Loucy (cell line): ENCODE data around the gene BRAF.

Source experiments
- EZH2phosphoT487 ChIP-seq: fragments of 200-600 bp; IDR thresholded peaks from 2 replicates; pipeline ENCODE4 v1.6.1; 2018; ENCODE audit warnings: antibody characterized with exemption, mild to moderate bottlenecking, moderate library complexity, borderline replicate concordance
- TF ChIP-seq, protein P1 (sequence below): fragments of 200-600 bp; sonication (generic); conservative IDR thresholded peaks from 2 replicates; pipeline ENCODE4 v1.5.1; 2014; ENCODE audit warnings: mild to moderate bottlenecking, antibody characterized with exemption, low read length

DNA sequence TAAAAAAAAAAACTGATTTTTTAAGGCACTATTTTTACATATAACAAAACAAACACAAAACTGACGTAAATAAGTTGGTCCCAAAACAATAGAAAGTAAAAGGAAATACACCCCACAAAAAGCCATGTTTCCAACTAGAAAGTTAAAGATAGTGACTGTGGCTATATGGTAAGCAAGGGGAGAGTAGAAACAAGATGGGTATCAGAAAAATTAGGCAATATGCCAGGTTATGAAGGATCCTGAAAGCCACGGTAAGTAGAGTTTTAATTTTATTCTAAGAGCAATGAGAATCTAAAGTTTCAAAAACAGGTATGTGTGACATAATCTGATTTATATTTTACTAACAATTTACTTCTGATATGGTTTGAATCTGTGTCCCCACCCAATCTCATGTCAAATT is 61.5 kb downstream of the BRAF start:
- TF ChIP-seq, protein P1, sequence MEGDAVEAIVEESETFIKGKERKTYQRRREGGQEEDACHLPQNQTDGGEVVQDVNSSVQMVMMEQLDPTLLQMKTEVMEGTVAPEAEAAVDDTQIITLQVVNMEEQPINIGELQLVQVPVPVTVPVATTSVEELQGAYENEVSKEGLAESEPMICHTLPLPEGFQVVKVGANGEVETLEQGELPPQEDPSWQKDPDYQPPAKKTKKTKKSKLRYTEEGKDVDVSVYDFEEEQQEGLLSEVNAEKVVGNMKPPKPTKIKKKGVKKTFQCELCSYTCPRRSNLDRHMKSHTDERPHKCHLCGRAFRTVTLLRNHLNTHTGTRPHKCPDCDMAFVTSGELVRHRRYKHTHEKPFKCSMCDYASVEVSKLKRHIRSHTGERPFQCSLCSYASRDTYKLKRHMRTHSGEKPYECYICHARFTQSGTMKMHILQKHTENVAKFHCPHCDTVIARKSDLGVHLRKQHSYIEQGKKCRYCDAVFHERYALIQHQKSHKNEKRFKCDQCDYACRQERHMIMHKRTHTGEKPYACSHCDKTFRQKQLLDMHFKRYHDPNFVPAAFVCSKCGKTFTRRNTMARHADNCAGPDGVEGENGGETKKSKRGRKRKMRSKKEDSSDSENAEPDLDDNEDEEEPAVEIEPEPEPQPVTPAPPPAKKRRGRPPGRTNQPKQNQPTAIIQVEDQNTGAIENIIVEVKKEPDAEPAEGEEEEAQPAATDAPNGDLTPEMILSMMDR = no peak
- no peak for TF ChIP-seq EZH2phosphoT487
